ENCODE measurements around the gene KCNMA1. TPM values are rescaled to one million over a fixed set of nuclear protein-coding genes. Genes with fewer than 3 reads are reported as not detected.

The KCNMA1 gene
- total and polyA plus RNA-seq, 10 of the 15 experiments (the other 5 are each of a cell fraction or from before 2014, with no cell fraction given) = 8.5 to 77.0 (median 21.3) TPM

- Histone ChIP-seq H3K9ac (ENCODE audit: control insufficient read depth, insufficient read depth, low read length) (no peak overlapping the region), H3K9me3 (replicated peaks; ENCODE audit: control insufficient read depth, insufficient read depth, low read length) (no peaks in the 10 kb centered on the region), H3K27me3 (replicated peaks in 1 of 2; ENCODE audit: control insufficient read depth in 2 of 2, insufficient read depth in 2 of 2, low read length in 1 of 2) (peaks cover 0 to 2% of the 10 kb centered on the region in 2 experiments; a peak in 1 of 4 replicates), H3K36me3 (ENCODE audit: control insufficient read depth in 2 of 2, insufficient read depth in 2 of 2, low read length in 1 of 2) (no peaks in the 10 kb centered on the region), H3K4me2 (ENCODE audit: control insufficient read depth, insufficient read depth) (no peak overlapping the region), H3K27ac (ENCODE audit: control insufficient read depth, insufficient read depth) (no peak overlapping the region), H2AFZ (ENCODE audit: control insufficient read depth, low read depth, low read length) (no peak overlapping the region), H3K79me2 (ENCODE audit: control insufficient read depth, insufficient read depth, low read length) (no peaks in the 10 kb centered on the region), H3K4me3 (no peak overlapping the region), H3K4me1 (ENCODE audit: control insufficient read depth, insufficient read depth, low read length) (no peaks in the 10 kb centered on the region; the same call in 1 of the 2 replicates), H4K20me1 (ENCODE audit: control insufficient read depth, insufficient read depth) (no peaks in the 10 kb centered on the region)
- peak; percentile 62 for FAIRE-seq
- ChIA-PET CTCF (interaction anchor here (1.4 to 4.8 kb wide), 4 partner anchors 9 to 45 kb away, joined by 3 to 18 read pairs (median 6); no protein-coding TSS in a partner anchor), SMC1A (ENCODE audit: uncharacterized antibody, unreplicated experiment) (interaction anchor here (0.7 to 1.5 kb wide), 5 partner anchors 23 to 208 kb away, joined by 3 read pairs; no protein-coding TSS in a partner anchor), RAD21 (ENCODE audit: unreplicated experiment) (interaction anchor here (1.1 to 3.0 kb wide), 6 partner anchors 23 to 514 kb away, joined by 3 to 15 read pairs (median 4); no protein-coding TSS in a partner anchor), POLR2A (no interaction called here)
- WGBS (ENCODE audit: insufficient coverage, insufficient replicate concordance, low lambda C conversion rate, missing lambda C conversion rate) = under 1% methylated on average over 12 of the region's 12 CpGs
- in situ Hi-C loops (cut with MboI) = no loop called here
- DNase-seq (ENCODE audit: low read depth, low spot score) = peak; percentile 55
- intact Hi-C loops (cut with micrococcal nuclease; ENCODE audit: unreplicated experiment) = no loop called here
- BruUV-seq (replicated peaks) = no TSS peak
- peak; percentile 99 for ATAC-seq
- TF ChIP-seq HDGF (IDR thresholded peaks at IDR 0.05) (0 out of 2 replicates have a peak, but pooled peaks have one; percentile 30), BHLHE40 (IDR thresholded peaks at IDR 0.05; ENCODE audit: borderline replicate concordance in 1 of 2, low read depth in 2 of 2, low read length in 1 of 2) (peak; percentile 10 to 30; a peak in 1 of 4 replicates), ZNF687 (IDR thresholded peaks at IDR 0.05) (0 out of 2 replicates have a peak, but pooled peaks have one; percentile 33), RUNX3 (IDR thresholded peaks at IDR 0.05; ENCODE audit: low read length) (peak; percentile 52), CEBPB (IDR thresholded peaks at IDR 0.05; ENCODE audit: borderline replicate concordance in 1 of 2, low read depth in 2 of 2, low read length in 2 of 2) (peak in 1 of 2 experiments; percentile 59; a peak in 2 of 4 replicates), CBFB (IDR thresholded peaks at IDR 0.05; ENCODE audit: low read depth) (no peak), ATF7 (IDR thresholded peaks at IDR 0.05; ENCODE audit: low read depth) (peak; percentile 33; the same call in 1 of the 2 replicates), ATF3 (IDR thresholded peaks at IDR 0.05; ENCODE audit: borderline replicate concordance, extremely low read depth, low read depth, low read length) (no peak), POU2F2 (IDR thresholded peaks at IDR 0.05; ENCODE audit: borderline replicate concordance, low read depth, low read length) (peak; percentile 90; the same call in 1 of the 3 replicates), IKZF1 (conservative IDR thresholded peaks at IDR 0.05) (peak; percentile 58), CUX1 (IDR thresholded peaks at IDR 0.05; ENCODE audit: insufficient replicate concordance, low read depth, low read length) (peak; percentile 40), RELB (IDR thresholded peaks at IDR 0.05; ENCODE audit: low read depth) (peak; percentile 41; the same call in 1 of the 2 replicates)
Measured at GRCh38 chr10:77197544-77197943, 440.1 kb downstream of the KCNMA1 start.
